Colon (tissue), 2 donors: ENCODE data around the gene WNT3A.

Source experiments
- FAIRE-seq: peaks from 2 replicates; lab custom pipeline; 2012; peaks lifted over from hg19 to GRCh38; lab: Jason Lieb, UNC
- donor health status: control.
- donor health status: control.

The WNT3A gene

DNA sequence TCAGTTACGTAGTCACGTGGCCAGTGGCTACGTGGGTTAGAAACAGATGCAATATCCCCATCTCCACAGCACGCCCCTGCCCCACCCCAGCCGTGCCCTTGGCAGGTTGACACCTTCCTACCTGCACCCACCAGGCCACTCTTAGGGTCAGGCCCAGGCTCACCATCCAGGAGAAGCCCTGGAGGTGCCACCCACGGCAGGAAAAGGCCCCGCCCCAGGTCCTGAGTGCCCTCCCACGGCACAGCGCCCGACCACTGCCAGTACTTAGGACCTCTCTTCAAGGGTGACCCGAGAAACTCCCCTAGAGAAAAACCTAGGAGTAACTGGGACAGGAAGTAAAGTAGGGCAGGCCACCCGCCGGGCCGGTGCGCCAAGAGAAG is 94.8 kb downstream of the WNT3A start:
- no peak for FAIRE-seq

DNA sequence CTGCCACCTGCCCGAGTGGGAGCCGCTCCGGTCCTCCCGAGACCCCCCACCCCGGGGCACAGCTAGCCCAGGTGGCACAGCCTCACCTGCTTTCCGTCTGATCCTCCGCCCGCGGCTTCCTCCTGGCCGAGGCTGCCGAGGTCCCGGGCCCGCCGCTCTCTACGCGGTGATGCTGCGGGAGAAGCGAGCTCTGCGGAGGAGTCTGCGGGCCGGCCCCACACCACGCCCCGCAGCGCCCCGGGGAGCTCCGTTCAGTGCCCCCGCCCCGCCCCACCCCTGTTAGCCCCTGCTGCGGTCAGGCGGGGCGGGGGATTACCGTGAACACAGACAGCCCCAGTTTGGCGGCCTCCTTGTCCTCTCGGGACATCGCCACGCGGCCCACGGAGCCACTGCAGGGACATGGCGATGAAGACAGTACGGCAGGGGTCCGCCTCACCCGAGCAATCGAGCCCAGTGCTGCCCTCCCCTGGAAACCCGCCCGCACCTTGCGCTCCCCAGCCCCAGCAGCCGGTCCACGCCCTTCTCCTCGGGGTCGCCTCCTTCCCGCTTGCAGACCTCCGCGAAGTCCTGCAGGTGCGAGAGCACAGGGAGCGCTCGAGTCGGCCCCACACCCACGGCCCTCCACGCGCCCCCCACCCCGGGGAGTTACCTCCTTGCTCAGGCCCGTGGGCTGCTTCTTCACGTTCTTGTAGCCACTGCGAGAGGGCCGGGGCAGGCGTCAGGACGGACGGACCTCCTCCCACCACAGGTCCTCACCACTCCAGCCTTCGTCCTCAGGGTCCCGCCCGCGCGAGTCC is 95.4 kb downstream of the WNT3A start:
- no peak for FAIRE-seq

DNA sequence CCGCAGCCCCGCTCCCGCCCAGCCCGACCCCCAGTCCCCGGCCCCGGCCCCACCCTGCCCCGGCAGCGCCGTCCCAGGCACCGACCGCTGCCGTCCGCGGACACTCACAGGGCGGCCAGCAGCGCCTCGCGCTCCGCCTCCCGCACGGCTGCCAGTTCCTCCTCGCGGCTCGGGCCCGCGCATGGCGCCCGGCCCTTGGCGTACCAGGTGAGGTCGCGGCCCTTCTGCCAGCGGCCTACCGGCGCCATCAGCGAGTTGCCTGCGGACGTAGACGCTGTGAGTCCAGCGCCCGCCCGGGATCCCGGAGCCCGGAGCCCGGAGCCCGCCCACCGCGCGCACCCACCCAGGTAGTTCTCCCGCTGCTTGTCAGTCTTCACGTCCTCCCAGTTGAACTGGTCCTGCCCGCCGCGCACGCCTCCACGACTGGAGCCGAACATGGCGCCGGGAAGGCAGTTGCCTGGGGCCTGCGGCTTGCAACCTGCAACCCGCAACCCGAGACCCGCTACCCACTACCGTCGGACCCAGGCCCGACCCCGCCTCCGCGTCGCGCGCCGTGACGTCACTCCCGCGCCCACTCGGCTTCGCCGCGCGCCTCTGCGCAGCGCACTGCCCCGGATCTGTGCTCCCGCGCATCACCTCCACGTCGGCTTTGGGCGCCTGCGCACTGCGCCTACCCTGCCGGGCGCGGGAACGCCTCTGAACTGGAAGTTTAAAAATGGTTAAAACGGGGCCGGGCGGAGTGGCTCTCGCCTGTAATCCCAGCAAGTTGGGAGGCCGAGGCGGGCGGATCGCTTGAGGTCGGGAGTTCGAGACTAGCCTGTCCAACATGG is 96.2 kb downstream of the WNT3A start, which contains the start of gene C1orf35:
C1orf35 (minus strand) TSS at position 535 of the 830 bp plus-strand sequence; CDS start at position 437, 98 bp downstream.
- no peak for FAIRE-seq

DNA sequence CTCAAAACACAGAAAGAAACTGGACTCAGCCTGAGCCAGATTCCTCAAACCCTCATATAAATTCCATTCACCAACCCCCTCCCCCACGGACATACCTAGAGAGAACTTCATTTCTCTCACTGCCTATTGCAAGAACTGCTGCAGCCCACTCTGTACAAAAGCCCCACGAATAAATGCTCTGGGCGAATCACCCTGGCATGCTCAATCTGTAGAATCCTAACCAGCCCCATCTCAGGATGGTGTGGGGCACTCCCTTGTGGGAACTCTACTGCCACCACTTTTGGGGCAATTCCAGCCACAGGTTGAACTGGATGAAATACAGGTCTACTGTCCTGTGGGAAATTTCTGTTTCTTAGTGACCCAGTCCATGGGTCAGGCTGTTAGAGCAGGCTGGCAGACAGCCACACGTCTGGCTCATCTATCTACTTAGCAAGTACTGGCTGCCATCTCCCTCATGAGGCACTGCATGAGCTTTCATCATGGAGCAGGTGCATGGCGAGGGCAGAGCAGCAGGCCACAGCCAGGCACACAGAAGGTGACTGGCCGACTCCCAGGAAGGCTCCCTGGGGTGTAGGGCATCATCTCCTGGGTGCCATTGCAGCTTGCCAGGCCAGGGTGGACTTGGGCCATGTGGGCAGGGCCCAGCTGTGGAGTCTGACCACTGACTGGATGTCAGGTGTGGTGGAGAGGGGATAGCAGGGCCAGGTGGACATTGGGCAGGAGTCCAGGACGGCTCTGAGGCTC is 97.9 kb downstream of the WNT3A start:
- no peak for FAIRE-seq

DNA sequence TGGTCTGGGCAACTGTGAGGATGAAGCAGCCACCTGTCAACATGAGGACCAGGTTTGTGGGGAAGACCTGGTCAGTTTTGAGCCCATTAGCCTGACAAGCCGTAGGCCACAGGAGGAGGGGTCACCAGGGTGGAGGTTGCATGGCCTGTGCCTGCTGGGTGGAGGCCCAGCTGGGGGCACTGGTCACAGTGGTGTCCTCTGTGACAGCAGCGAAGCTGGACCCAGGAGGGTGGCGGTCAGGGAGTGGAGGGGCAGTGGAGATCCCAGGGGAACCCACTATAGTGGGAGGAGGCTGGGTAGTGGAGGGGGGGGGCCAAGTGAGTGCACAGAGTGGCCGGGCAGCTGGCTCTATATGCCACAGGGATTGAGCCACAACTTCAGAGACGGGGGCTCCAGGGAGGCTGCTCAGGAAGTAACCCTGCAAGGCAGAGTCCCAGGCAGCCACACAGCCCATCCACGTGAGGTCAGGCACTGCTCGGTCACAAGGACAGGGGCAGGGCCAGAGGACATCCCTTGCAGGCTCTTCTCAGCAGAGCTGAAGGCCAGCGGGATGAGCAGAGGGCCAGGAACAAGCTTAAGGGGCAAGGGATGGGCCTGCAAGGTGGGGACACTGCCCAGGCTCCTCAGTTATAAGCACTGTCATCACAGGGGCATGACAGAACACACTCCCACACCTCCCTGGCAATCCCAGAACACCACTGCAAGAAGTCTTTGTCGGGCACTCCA is 98.6 kb downstream of the WNT3A start:
- FAIRE-seq, result no peak

DNA sequence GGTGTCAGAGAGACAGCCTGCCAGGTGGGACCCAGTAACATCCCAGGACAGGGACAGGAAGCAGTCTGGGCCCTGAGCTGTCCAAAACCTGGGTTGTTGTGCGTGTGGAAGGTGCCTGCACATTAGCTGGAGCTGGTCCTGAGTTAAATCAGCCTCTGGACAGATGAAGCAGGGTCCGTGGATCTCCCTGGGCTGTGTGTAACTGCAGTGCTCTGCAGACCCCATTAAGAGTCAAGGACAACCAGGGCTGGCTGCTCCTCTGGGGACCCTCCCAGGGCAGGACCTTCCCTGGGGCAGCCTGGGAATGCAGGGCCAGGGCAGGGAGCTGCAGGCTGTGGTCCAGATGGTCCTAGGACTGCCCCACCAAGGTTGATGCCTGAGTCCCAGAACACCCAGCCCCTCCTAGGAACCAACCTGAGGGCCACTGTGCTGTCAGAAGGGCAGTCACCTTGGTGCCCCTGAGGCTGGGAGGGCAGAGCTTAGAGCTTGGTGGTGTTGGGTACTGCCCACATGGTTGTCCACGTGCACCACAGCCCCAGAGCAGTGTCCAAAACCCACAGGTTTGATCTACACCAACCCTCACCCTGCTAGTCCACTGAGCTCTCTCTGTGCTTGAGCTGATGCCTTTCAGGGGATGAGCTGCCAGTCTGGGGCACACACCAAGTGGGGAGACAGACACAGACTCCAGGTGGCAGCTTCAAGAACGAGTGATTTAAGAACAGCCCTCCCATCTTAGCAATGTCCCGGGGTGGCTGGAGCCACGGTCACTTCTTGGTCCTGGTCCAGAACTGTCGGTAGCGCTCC is 99.4 kb downstream of the WNT3A start:
- FAIRE-seq, result no peak

DNA sequence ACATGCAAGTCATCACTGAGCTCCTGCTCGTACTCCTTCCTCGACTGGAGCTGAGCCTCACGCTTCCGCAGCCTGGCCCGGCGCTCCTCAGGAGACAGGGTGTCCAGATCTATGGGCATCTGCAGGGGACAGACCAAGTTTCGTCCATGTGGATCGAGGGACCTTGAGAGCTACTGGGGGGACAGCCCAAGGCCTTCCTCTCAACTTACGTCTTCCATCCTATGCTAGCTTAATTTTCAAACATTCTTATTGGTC is 99.9 kb downstream of the WNT3A start:
- no peak for FAIRE-seq

DNA sequence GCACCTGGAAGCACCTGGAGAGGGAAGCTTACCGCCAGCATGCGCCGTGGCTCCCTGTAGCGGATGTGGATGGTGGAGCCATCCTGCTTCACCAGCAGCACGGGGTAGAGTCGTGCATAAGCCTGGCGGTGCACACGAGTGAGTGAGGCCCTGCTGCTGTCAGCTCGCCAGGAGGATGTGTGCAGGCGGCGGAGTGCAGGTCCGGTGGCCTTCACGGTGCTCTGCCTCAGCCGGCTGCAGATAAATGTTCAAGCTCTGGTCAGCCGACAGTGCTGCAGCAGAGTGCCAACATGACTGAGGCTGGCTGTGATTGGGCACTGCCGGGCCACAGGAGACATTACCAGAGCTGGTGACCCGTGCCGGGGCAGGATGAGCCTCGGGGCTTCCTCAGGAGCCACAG is 100.8 kb downstream of the WNT3A start:
- no peak for FAIRE-seq

DNA sequence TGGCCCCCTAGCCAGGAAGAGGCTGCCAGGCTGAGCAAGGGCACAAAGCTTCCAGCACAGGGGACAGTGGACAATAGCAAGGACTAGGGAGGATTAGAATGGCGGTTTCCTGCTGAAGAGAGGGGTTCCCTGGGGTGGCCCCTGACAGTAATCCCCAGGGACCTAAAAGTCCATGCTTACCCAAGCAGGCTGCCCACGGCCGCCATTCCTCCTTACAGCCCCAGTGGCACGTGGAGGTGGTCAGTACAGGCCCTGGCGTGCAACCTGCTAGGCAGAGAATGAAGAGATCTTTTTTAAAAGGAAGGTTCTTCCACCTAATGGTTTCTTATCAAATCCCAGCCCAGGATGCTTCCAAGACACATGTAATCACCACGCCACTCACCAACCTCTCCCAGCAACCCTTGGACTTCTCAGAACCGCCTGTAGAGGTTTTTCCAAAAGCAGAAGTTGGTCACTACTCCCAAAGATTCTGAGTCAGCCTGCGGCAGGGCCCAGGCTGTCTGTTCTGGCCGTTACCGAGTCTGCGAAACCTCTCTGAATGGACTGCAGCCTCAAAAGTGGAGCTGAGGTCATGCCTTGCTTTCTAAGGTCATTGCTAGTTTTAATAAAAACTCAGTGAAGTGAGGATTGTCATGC is 101.4 kb downstream of the WNT3A start:
- FAIRE-seq, result no peak

DNA sequence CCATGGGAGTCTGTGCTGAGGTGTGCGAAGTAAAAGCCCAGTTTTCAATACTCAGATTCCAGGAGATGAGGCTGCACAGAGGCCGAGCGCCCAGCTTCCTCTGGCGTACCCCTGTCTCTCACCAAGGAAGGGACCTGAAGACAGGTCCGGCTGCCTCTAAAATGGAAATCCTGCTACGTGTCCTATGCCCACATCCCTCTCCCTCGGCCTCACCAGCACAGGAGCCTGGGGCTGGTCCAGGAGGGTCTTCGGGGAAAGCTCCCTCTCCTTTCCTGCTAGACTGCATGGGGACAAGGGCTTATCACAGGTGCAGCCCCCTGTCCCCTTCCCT is 101.9 kb downstream of the WNT3A start:
- no peak for FAIRE-seq

DNA sequence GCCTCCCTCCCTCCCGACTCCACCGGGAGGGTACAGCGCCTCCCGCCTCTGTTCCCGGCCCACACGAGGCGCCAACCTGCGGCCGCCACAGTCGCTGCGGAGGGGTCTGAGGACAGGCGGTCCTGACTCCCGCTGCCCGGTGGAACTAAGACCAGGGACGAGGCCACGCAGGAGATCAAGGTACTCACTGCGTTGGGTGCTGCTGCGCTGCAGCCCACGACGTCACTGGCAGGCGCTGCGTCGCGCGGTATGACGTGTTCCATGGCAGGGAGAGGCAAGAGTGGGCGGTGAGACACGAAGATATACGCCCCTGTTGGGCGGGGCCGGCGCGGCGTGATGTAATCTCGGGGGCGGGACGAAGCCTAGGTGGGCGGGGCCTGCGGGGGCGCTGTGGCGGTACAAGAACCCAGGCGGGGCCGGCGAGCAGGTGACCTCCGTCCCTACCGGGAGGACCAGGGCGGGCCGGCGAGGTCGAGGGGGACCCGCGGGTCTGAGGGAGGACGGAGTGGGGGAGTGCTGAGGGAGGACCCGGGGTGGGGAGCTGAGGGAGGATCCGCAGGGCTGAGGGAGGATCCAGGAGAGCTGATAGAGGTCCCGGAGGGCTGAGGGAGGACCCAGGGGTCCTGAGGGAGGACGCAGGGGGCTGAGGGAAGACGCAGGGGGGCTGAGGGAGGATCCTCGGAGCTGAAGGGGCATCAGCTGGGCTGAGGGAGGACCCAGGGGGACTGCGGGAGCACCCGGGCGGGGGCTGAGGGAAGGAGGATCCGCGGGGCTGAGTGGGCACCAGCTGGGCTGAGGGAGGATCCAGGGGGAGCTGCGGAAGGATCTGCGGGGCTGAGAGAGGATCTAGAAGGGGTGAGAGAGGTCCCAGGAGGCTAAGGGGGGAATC is 102.5 kb downstream of the WNT3A start, which contains the start of gene MRPL55:
MRPL55 (minus strand) TSS at position 227 of the 889 bp plus-strand sequence. CDS start 1,039 bp downstream, outside the sequence.
- FAIRE-seq, result no peak

DNA sequence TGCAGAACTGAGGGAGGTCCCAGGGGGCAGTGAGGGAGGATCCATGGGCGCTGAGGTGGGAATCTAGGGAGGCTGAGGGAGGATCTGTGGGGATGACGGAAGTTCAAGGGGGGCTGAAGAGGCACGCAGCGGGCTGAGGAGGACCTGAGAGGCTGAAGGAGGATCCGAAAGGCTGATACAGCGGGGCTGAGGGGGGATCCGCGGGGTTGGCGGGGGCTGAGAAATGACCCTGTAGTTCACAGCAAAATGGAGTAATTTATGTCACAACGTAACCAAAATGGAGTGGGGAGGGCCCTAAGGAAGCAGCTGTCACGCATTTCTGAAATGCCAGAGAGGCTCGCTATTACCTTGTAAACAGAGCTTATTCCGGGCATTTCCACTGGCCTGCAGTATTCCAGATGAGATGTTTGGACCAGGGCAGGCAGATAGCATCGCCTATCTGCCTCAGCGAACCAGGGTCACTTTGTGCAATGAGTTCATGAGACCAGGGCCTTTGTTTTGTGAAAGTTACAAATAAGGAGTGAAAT is 103.2 kb downstream of the WNT3A start:
- FAIRE-seq, result no peak

DNA sequence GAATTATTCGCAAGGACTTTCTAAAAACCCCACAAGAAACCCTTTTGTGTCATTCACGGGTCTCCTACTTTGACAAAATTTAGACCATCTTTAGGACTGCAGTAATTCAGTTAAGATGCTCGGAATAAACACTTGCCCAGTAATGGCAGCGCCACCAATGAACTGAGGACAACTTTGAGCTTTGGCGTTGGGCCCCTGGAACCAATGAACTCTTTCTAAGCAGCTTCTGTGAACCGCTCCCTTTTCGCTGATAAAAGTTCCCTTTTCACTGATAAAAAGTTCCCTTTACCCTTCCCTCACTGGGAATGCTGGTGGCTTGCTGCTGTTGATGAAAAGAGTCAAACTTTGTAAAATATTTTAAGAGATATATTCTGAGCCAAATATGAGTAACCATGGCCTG is 103.8 kb downstream of the WNT3A start:
- FAIRE-seq, result no peak
